ENCODE measurements around the gene LILRB5. TPM values are rescaled to one million over a fixed set of nuclear protein-coding genes. Genes with fewer than 3 reads are reported as not detected.

The LILRB5 gene
- total and polyA plus RNA-seq, 4 experiments from 2014 or later, result 0.47 to 0.52 TPM; not detected in 2

- no peaks in the 10 kb centered on the region for H3K27me3 ChIP-seq (ENCODE audit: insufficient read depth, low read length)
- H3K27ac Mint-ChIP-seq, result peak overlapping the region in 6 of 7 donors; percentile 98 to 100 (median 99)
- no peaks in the 10 kb centered on the region for H3K27me3 Mint-ChIP-seq
- H3K36me3 ChIP-seq (ENCODE audit: insufficient read depth, low read length), result peaks cover 53% of the 10 kb centered on the region
- peak overlapping the region; percentile 96 to 100 (median 99) for H3K4me3 Mint-ChIP-seq
- peaks cover 34 to 74% (median 51%) of the 10 kb centered on the region in 4 donors for H3K4me1 Mint-ChIP-seq
- peaks cover 62% of the 10 kb centered on the region for H3K4me1 ChIP-seq (ENCODE audit: insufficient read depth, low read length)
- POLR2A ChIA-PET (ENCODE audit: partially characterized antibody), result interaction anchor here (0.7 to 9.8 kb wide), 8 partner anchors 8 to 84 kb away, joined by 3 to 256 read pairs (median 6); partner anchors contain the start of genes LENG1, MBOAT7 and TSEN34
- H3K36me3 Mint-ChIP-seq, result peaks cover 48 to 58% of the 10 kb centered on the region in 2 donors
- no peaks in the 10 kb centered on the region for H3K9me3 ChIP-seq (ENCODE audit: control insufficient read depth in 1 of 2, low read length in 2 of 2)
- intact Hi-C loops (cut with micrococcal nuclease), result loop anchor here (5.0 kb wide), 2 partner anchors 245 to 770 kb away; partner anchors contain the start of genes LENG8 and ZNF761
- peaks cover 0 to 4% (median 0%) of the 10 kb centered on the region in 8 donors for H3K9me3 Mint-ChIP-seq
- peak overlapping the region; percentile 89 for H3K27ac ChIP-seq (ENCODE audit: low read depth, low read length)
- H3K4me3 ChIP-seq (ENCODE audit: low read length in 2 of 2), result peak overlapping the region; percentile 95
- CTCF ChIA-PET (ENCODE audit: partially characterized antibody), result interaction anchor here (1.7 to 10.4 kb wide), 2 partner anchors 12 to 33 kb away, joined by 6 to 56 read pairs; partner anchors contain the start of genes MBOAT7 and TSEN34
- DNase-seq, result no peak
Measured at GRCh38 chr19:54201980-54202379, 55.1 kb downstream of the LILRB5 start.

GRCh38 chr19:54201172-54201701 is 55.8 kb downstream of the LILRB5 start:
- DNase-seq, result no peak
- Mint-ChIP-seq H3K4me1 (peaks cover 32 to 66% (median 47%) of the 10 kb centered on the region in 4 donors), H3K27me3 (no peaks in the 10 kb centered on the region), H3K27ac (peak overlapping the region; percentile 98 to 100 (median 99)), H3K9me3 (peaks cover 0 to 4% (median 0%) of the 10 kb centered on the region in 8 donors), H3K36me3 (peaks cover 41 to 50% of the 10 kb centered on the region in 2 donors), H3K4me3 (peak overlapping the region; percentile 96 to 100 (median 99))
- ChIA-PET CTCF (ENCODE audit: partially characterized antibody) (interaction anchor here (1.1 to 10.4 kb wide), 4 partner anchors 11 to 99 kb away, joined by 3 to 56 read pairs (median 5); partner anchors contain the start of genes MBOAT7, NDUFA3 and TSEN34), POLR2A (ENCODE audit: partially characterized antibody) (interaction anchor here (0.6 to 9.8 kb wide), 23 partner anchors 8 to 333 kb away, joined by 3 to 256 read pairs (median 5); partner anchors contain the start of genes CNOT3, LENG1, LENG8 and LENG9)
- Histone ChIP-seq H3K36me3 (ENCODE audit: insufficient read depth, low read length) (peaks cover 45% of the 10 kb centered on the region), H3K4me1 (ENCODE audit: insufficient read depth, low read length) (peaks cover 55% of the 10 kb centered on the region), H3K4me3 (ENCODE audit: low read length in 2 of 2) (peak overlapping the region; percentile 95), H3K27me3 (ENCODE audit: insufficient read depth, low read length) (no peaks in the 10 kb centered on the region), H3K27ac (ENCODE audit: low read depth, low read length) (peak overlapping the region; percentile 89), H3K9me3 (ENCODE audit: control insufficient read depth in 1 of 2, low read length in 2 of 2) (no peaks in the 10 kb centered on the region)
- intact Hi-C loops (cut with micrococcal nuclease), result loop anchor here (5.0 kb wide), 2 partner anchors 246 to 769 kb away; partner anchors contain the start of genes LENG8 and ZNF761

Small RNA genes lying within 50 kb of the gene (microRNA-seq; reads per million reads assigned to microRNA genes)
- not detected for gene MIR4752 (ENCODE audit: borderline microRNAs expressed, borderline number of aligned reads, borderline replicate concordance)

Other genes starting within 250 kb of the LILRB5 start
- gene VSTM1, start 193.4 kb downstream of the LILRB5 start, total RNA-seq, result not detected
- not detected for gene VSTM1, start 193.4 kb downstream of the LILRB5 start, polyA plus RNA-seq
- gene TARM1, start 175.9 kb downstream of the LILRB5 start, total RNA-seq, result not detected
- gene TARM1, start 175.9 kb downstream of the LILRB5 start, polyA plus RNA-seq, result not detected
- 1 to 10 TPM in 1 of 2 experiments, under 1 TPM in 1; 0.64 to 1.1 TPM for gene OSCAR, start 156.5 kb downstream of the LILRB5 start, total RNA-seq
- gene OSCAR, start 156.5 kb downstream of the LILRB5 start, polyA plus RNA-seq, result under 1 TPM in 1 of 2 donors, not detected in 1; 0.23 TPM
- 100 to 1,000 TPM; 135 to 137 TPM for gene NDUFA3, start 154.4 kb downstream of the LILRB5 start, total RNA-seq
- 100 to 1,000 TPM; 374 to 440 TPM for gene NDUFA3, start 154.4 kb downstream of the LILRB5 start, polyA plus RNA-seq
- 10 to 100 TPM; 17.2 to 19.0 TPM for gene TFPT, start 141.6 kb downstream of the LILRB5 start, total RNA-seq
- gene TFPT, start 141.6 kb downstream of the LILRB5 start, polyA plus RNA-seq, result 10 to 100 TPM; 17.6 to 31.0 TPM
- 10 to 100 TPM; 77.6 to 80.0 TPM for gene PRPF31, start 141.5 kb downstream of the LILRB5 start, total RNA-seq
- gene PRPF31, start 141.5 kb downstream of the LILRB5 start, polyA plus RNA-seq, result 10 to 100 TPM; 73.0 to 79.0 TPM
- 10 to 100 TPM; 80.0 to 82.3 TPM for gene CNOT3, start 119.5 kb downstream of the LILRB5 start, total RNA-seq
- 10 to 100 TPM in 1 of 2 donors, 1 to 10 TPM in 1; 3.3 to 21.0 TPM for gene CNOT3, start 119.5 kb downstream of the LILRB5 start, polyA plus RNA-seq
- gene LENG1, start 97.6 kb downstream of the LILRB5 start, total RNA-seq, result 10 to 100 TPM; 19.6 to 22.7 TPM
- 10 to 100 TPM in 1 of 2 donors, 1 to 10 TPM in 1; 9.9 to 18.1 TPM for gene LENG1, start 97.6 kb downstream of the LILRB5 start, polyA plus RNA-seq
- 1 to 10 TPM in 1 of 2 experiments, under 1 TPM in 1; 0.61 to 1.1 TPM for gene TMC4, start 84.1 kb downstream of the LILRB5 start, total RNA-seq
- 1 to 10 TPM in 1 of 2 donors, under 1 TPM in 1; 0.71 to 3.3 TPM for gene TMC4, start 84.1 kb downstream of the LILRB5 start, polyA plus RNA-seq
- 10 to 100 TPM; 46.4 to 55.5 TPM for gene MBOAT7, start 67.7 kb downstream of the LILRB5 start, total RNA-seq
- 10 to 100 TPM; 16.0 to 28.7 TPM for gene MBOAT7, start 67.7 kb downstream of the LILRB5 start, polyA plus RNA-seq
- gene TSEN34, start 66.0 kb downstream of the LILRB5 start, total RNA-seq, result 10 to 100 TPM; 23.2 to 25.8 TPM
- 10 to 100 TPM; 20.3 to 39.6 TPM for gene TSEN34, start 66.0 kb downstream of the LILRB5 start, polyA plus RNA-seq
- 1,000 to 10,000 TPM; 1,117 to 1,127 TPM for gene RPS9, start 56.4 kb downstream of the LILRB5 start, total RNA-seq
- 1,000 to 10,000 TPM in 1 of 2 donors, 100 to 1,000 TPM in 1; 924 to 1,042 TPM for gene RPS9, start 56.4 kb downstream of the LILRB5 start, polyA plus RNA-seq
- gene LILRB3, start 34.3 kb downstream of the LILRB5 start, total RNA-seq, result 1 to 10 TPM; 8.8 to 9.1 TPM
- 1 to 10 TPM in 1 of 2 donors, under 1 TPM in 1; 0.97 to 5.8 TPM for gene LILRB3, start 34.3 kb downstream of the LILRB5 start, polyA plus RNA-seq
- 1 to 10 TPM in 1 of 2 experiments, under 1 TPM in 1; 0.73 to 1.2 TPM for gene LILRA6, start 14.5 kb downstream of the LILRB5 start, total RNA-seq
- gene LILRA6, start 14.5 kb downstream of the LILRB5 start, polyA plus RNA-seq, result 1 to 10 TPM in 1 of 2 donors, not detected in 1; 2.9 TPM
- gene LILRB2, start 23.8 kb upstream of the LILRB5 start, total RNA-seq, result 1 to 10 TPM in 1 of 2 experiments, under 1 TPM in 1; 0.58 to 1.2 TPM
- gene LILRB2, start 23.8 kb upstream of the LILRB5 start, polyA plus RNA-seq, result not detected
- gene LILRA5, start 55.9 kb upstream of the LILRB5 start, total RNA-seq, result under 1 TPM; 0.36 to 0.38 TPM
- gene LILRA5, start 55.9 kb upstream of the LILRB5 start, polyA plus RNA-seq, result not detected
- not detected for gene LILRA4, start 81.9 kb upstream of the LILRB5 start, total RNA-seq
- under 1 TPM in 1 of 2 donors, not detected in 1; 0.45 TPM for gene LILRA4, start 81.9 kb upstream of the LILRB5 start, polyA plus RNA-seq
- gene LAIR1, start 107.7 kb upstream of the LILRB5 start, total RNA-seq, result 10 to 100 TPM; 57.6 to 59.8 TPM
- gene LAIR1, start 107.7 kb upstream of the LILRB5 start, polyA plus RNA-seq, result 10 to 100 TPM; 23.1 to 60.5 TPM
- gene TTYH1, start 158.2 kb upstream of the LILRB5 start, total RNA-seq, result not detected
- gene TTYH1, start 158.2 kb upstream of the LILRB5 start, polyA plus RNA-seq, result under 1 TPM in 1 of 2 donors, not detected in 1; 0.29 TPM
- gene LENG8, start 191.9 kb upstream of the LILRB5 start, total RNA-seq, result 100 to 1,000 TPM; 535 to 565 TPM
- gene LENG8, start 191.9 kb upstream of the LILRB5 start, polyA plus RNA-seq, result 10 to 100 TPM in 1 of 2 donors, 1 to 10 TPM in 1; 3.1 to 11.3 TPM
- 1 to 10 TPM; 7.2 to 7.3 TPM for gene LENG9, start 206.5 kb upstream of the LILRB5 start, total RNA-seq
- gene LENG9, start 206.5 kb upstream of the LILRB5 start, polyA plus RNA-seq, result under 1 TPM in 1 of 2 donors, not detected in 1; 0.59 TPM
- not detected for gene CDC42EP5, start 216.0 kb upstream of the LILRB5 start, total RNA-seq
- gene CDC42EP5, start 216.0 kb upstream of the LILRB5 start, polyA plus RNA-seq, result not detected
- gene LAIR2, start 245.6 kb upstream of the LILRB5 start, total RNA-seq, result under 1 TPM; 0.81 to 0.97 TPM
- gene LAIR2, start 245.6 kb upstream of the LILRB5 start, polyA plus RNA-seq, result 10 to 100 TPM; 15.9 to 27.9 TPM

Data from CD4-positive, alpha-beta memory T cell (primary cell).